Brain pericyte (primary cell): ENCODE measurements around the gene UQCRFS1.

Experiments used
- DNase-seq: peaks from one replicate; pipeline ENCODE4 v3.0.0-alpha.2; 2012; ENCODE audit warnings: low read depth, low spot score

UQCRFS1 gene

DNA sequence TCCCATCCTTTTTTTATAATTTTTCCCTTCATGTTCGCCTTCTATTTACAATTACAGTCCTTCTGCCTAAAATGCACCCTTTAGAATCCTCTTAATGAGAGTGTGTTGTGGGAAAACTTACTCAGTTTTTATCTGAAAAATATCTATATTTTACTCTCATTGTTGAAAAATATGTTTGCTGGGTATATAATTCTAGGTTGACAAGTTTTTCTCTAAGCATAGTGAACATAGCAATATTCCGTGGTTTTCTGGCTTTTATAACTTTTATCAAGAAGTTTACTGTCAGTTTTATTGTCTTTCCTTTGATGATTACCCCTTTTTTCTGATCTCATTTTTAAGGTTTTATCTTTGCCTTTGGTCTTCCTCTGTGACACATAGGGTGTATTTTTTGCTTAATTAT is 57.3 kb downstream of the UQCRFS1 start:
- DNase-seq, result no peak
